Mononuclear cell (primary cell): ENCODE measurements around the gene USP40. TPM values are rescaled to one million over a fixed set of nuclear protein-coding genes. Genes with fewer than 3 reads are reported as not detected.

Experiments
- H3K27me3 ChIP-seq: 2 replicates; pipeline ENCODE4 v1.6.0; 2011; ENCODE audit warnings: low read length, control low read depth; ENCODE audit not compliant: insufficient read depth
- H3K4me1 ChIP-seq: 2 replicates; pipeline ENCODE4 v1.5.1; 2011; ENCODE audit warnings: mild to moderate bottlenecking, low read length, control low read depth; ENCODE audit not compliant: insufficient read depth
- H3K4me3 ChIP-seq: 2 replicates; pipeline ENCODE4 v1.5.1; 2011; ENCODE audit warnings: mild to moderate bottlenecking, low read length, moderate library complexity
- H3K9me3 ChIP-seq: 2 replicates; pipeline ENCODE4 v1.5.1; 2011; ENCODE audit warnings: low read depth, mild to moderate bottlenecking, control low read depth, low read length
- total RNA-seq: library from RNA; depleted of rRNA; stranded (reverse); fragments of >200 nt; gene quantifications from one replicate; pipeline ENCODE4 v1.2.3, GENCODE V29; 2012

USP40 gene
- total RNA-seq, 1 donor, result 6.7 TPM

GRCh38 chr2:233477548-233478433, 88.8 kb downstream of the USP40 start:
- Histone ChIP-seq H3K4me1 (no peaks in the 10 kb centered on the region), H3K27me3 (no peaks in the 10 kb centered on the region), H3K9me3 (no peaks in the 10 kb centered on the region), H3K4me3 (no peak overlapping the region)

GRCh38 chr2:233476651-233477547, 89.7 kb downstream of the USP40 start:
- no peaks in the 10 kb centered on the region for H3K9me3 ChIP-seq
- no peak overlapping the region for H3K4me3 ChIP-seq
- H3K4me1 ChIP-seq, result no peaks in the 10 kb centered on the region
- H3K27me3 ChIP-seq, result no peaks in the 10 kb centered on the region

GRCh38 chr2:233476063-233476410, 90.5 kb downstream of the USP40 start:
- no peaks in the 10 kb centered on the region for H3K27me3 ChIP-seq
- no peak overlapping the region for H3K4me3 ChIP-seq
- H3K4me1 ChIP-seq, result no peaks in the 10 kb centered on the region
- H3K9me3 ChIP-seq, result no peaks in the 10 kb centered on the region

- Histone ChIP-seq H3K4me3 (no peak overlapping the region), H3K9me3 (no peaks in the 10 kb centered on the region), H3K4me1 (no peaks in the 10 kb centered on the region), H3K27me3 (no peaks in the 10 kb centered on the region)
Measured at GRCh38 chr2:233474308-233475160, 92.0 kb downstream of the USP40 start.

- Histone ChIP-seq H3K27me3 (no peaks in the 10 kb centered on the region), H3K9me3 (no peaks in the 10 kb centered on the region)
Measured at GRCh38 chr2:233473878-233474277, 92.7 kb downstream of the USP40 start.

GRCh38 chr2:233473386-233473791, 93.2 kb downstream of the USP40 start:
- Histone ChIP-seq H3K9me3 (no peaks in the 10 kb centered on the region), H3K27me3 (no peaks in the 10 kb centered on the region), H3K4me3 (no peak overlapping the region), H3K4me1 (no peaks in the 10 kb centered on the region)

More at GRCh38 chr2:233473878-233474277, 92.7 kb downstream of the USP40 start:
- Histone ChIP-seq H3K4me3 (no peak overlapping the region), H3K4me1 (no peaks in the 10 kb centered on the region)

GRCh38 chr2:233471291-233472035, 95.1 kb downstream of the USP40 start:
- H3K4me1 ChIP-seq, result no peaks in the 10 kb centered on the region
- no peak overlapping the region for H3K4me3 ChIP-seq
- H3K9me3 ChIP-seq, result no peaks in the 10 kb centered on the region
- H3K27me3 ChIP-seq, result no peaks in the 10 kb centered on the region

GRCh38 chr2:233470839-233471238, 95.7 kb downstream of the USP40 start:
- H3K27me3 ChIP-seq, result no peaks in the 10 kb centered on the region
- no peaks in the 10 kb centered on the region for H3K9me3 ChIP-seq
- H3K4me3 ChIP-seq, result no peak overlapping the region

GRCh38 chr2:233470011-233470687, 96.4 kb downstream of the USP40 start:
- Histone ChIP-seq H3K9me3 (no peaks in the 10 kb centered on the region), H3K27me3 (no peaks in the 10 kb centered on the region), H3K4me3 (no peak overlapping the region), H3K4me1 (no peaks in the 10 kb centered on the region)

More at GRCh38 chr2:233470839-233471238, 95.7 kb downstream of the USP40 start:
- no peaks in the 10 kb centered on the region for H3K4me1 ChIP-seq

- Histone ChIP-seq H3K9me3 (no peaks in the 10 kb centered on the region), H3K27me3 (no peaks in the 10 kb centered on the region), H3K4me3 (no peak overlapping the region), H3K4me1 (no peaks in the 10 kb centered on the region)
Measured at GRCh38 chr2:233469261-233470010, 97.1 kb downstream of the USP40 start.

- Histone ChIP-seq H3K9me3 (no peaks in the 10 kb centered on the region), H3K27me3 (no peaks in the 10 kb centered on the region), H3K4me1 (no peaks in the 10 kb centered on the region)
Measured at GRCh38 chr2:233468741-233469110, 97.9 kb downstream of the USP40 start.

GRCh38 chr2:233468047-233468740, 98.4 kb downstream of the USP40 start:
- no peaks in the 10 kb centered on the region for H3K9me3 ChIP-seq
- H3K4me3 ChIP-seq, result no peak overlapping the region
- no peaks in the 10 kb centered on the region for H3K4me1 ChIP-seq
- no peaks in the 10 kb centered on the region for H3K27me3 ChIP-seq

More at GRCh38 chr2:233468741-233469110, 97.9 kb downstream of the USP40 start:
- H3K4me3 ChIP-seq, result no peak overlapping the region
